SHP77 (cell line): ENCODE results near the gene PSME2.

ENCODE experiments used
- DNase-seq, 2 experiments: peaks; one replicate each; lab custom pipeline; 2025; lab: John Stamatoyannopoulos, UW

The PSME2 gene

DNA sequence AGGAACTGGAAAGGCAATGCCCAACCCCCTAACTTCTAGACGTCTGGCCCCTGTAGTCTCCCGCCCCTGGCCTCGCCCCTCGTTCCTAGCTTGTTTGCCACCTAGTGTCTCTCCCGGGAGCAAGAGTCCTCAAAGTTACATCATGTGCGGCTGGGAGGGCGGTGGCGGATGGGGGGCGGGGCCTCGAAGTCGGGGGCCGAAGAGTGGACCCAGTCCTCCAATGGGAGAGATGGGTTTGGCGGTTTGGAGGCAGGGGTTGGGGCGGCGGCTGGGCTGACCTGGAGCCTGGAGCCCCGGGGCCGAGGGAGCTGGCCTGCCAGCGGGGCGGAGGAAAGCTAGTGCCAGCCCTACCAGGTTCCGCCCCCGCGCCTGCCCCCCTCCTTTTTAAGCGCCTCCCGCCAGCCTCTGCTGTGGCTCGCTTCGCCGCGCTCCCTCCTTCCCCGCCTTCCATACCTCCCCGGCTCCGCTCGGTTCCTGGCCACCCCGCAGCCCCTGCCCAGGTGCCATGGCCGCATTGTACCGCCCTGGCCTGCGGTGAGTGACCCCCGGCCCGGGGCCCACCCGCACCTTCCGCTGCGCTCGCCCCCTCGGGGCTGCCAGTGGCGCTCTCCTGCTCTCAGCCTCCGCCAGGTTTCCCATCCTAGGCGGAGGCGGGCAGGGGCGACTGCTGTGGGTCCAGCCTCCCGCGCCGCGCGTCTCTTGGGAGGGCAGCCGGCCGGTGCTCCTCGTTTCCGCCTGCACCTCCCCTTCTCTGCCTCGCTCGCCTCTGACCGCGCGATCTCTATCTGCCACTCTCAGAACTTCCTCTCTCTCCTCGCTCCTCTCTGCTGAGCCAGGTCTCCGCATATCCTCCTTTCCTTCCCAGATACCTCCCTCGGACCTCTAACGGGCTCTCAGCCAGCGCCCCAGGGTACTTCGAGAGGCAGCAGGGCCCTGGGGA, 52.2 kb downstream of the PSME2 start, which contains the start of gene PCK2:
Gene PCK2, plus strand, starts transcription at position 411 of the 940 bp plus-strand sequence. Its CDS starts 95 bp downstream, at position 506.
- DNase-seq: peak; percentile 87 to 97
